NCI-H524 treated with DMSO at 0.1 percent for 48 hours (cell line): ENCODE results near the gene CEBPA.
"Not testable (repeated sequence)": the region's sequence is repeated elsewhere in the genome, so short reads cannot be mapped to it uniquely, and the experiment has no call there.

Source experiments
- DNase-seq: peaks from one replicate; lab custom pipeline; 2025; lab: John Stamatoyannopoulos, UW

Gene CEBPA

GRCh38 chr19:33324628-33325027 is 22.3 kb upstream of the CEBPA start:
- no peak for DNase-seq

- DNase-seq, result no peak
Observed at GRCh38 chr19:33323093-33323820, 20.9 kb upstream of the CEBPA start.

GRCh38 chr19:33320636-33321035 is 18.3 kb upstream of the CEBPA start:
- DNase-seq, result no peak

GRCh38 chr19:33317991-33318390 is 15.7 kb upstream of the CEBPA start:
- DNase-seq, result not testable (repeated sequence)

GRCh38 chr19:33317517-33317916 is 15.2 kb upstream of the CEBPA start:
- no peak for DNase-seq

- no peak for DNase-seq
Observed at GRCh38 chr19:33316541-33317264, 14.4 kb upstream of the CEBPA start.

- DNase-seq, result not testable (repeated sequence)
Observed at GRCh38 chr19:33312808-33313207, 10.5 kb upstream of the CEBPA start.

- no peak for DNase-seq
Observed at GRCh38 chr19:33312065-33312464, 9.7 kb upstream of the CEBPA start.

- no peak for DNase-seq
Observed at GRCh38 chr19:33311326-33311682, 9.0 kb upstream of the CEBPA start.

GRCh38 chr19:33310606-33311325 is 8.4 kb upstream of the CEBPA start:
- no peak for DNase-seq

GRCh38 chr19:33309826-33310225 is 7.5 kb upstream of the CEBPA start:
- DNase-seq, result no peak

GRCh38 chr19:33306853-33307792 is 4.8 kb upstream of the CEBPA start:
- DNase-seq, result no peak

- no peak for DNase-seq
Observed at GRCh38 chr19:33306191-33306590, 3.9 kb upstream of the CEBPA start.

GRCh38 chr19:33304760-33305647 is 2.7 kb upstream of the CEBPA start:
- no peak for DNase-seq

- no peak for DNase-seq
Observed at GRCh38 chr19:33304371-33304759, 2.0 kb upstream of the CEBPA start.

- no peak for DNase-seq
Observed at GRCh38 chr19:33303791-33304345, 1.5 kb upstream of the CEBPA start.

- no peak for DNase-seq
Observed at GRCh38 chr19:33302974-33303790, 848 bp upstream of the CEBPA start.

- DNase-seq, result no peak
Observed at GRCh38 chr19:33301900-33302174, 497 bp downstream of the CEBPA start.

GRCh38 chr19:33301144-33301899 is 1.0 kb downstream of the CEBPA start:
- no peak for DNase-seq

GRCh38 chr19:33300894-33301143 is 1.5 kb downstream of the CEBPA start:
- DNase-seq, result no peak
